ENCODE measurements around the gene GOPC. TPM values are rescaled to one million over a fixed set of nuclear protein-coding genes. Genes with fewer than 3 reads are reported as not detected.
"Not testable (repeated sequence)": the region's sequence is repeated elsewhere in the genome, so short reads cannot be mapped to it uniquely, and the experiment has no call there.

The GOPC gene
- total RNA-seq, 1 experiment from 2014 or later: 53.2 TPM

GRCh38 chr6:117520603-117521395 lies 81.5 kb downstream of the GOPC start:
- H3K4me1 Mint-ChIP-seq (ENCODE audit: insufficient read depth, unreplicated experiment): peaks cover 6% of the 10 kb centered on the region
- ChIA-PET POLR2A (interaction anchor here (1.1 kb wide), 1 partner anchor 10 kb away, joined by 3 read pairs; no protein-coding TSS in a partner anchor), CTCF (no interaction called here)
- intact Hi-C loops (cut with micrococcal nuclease): no loop called here
- no peak overlapping the region for H3K4me3 Mint-ChIP-seq (ENCODE audit: unreplicated experiment)
- no peak overlapping the region for H3K27ac Mint-ChIP-seq (ENCODE audit: low read depth, unreplicated experiment)
- no peak for TF ChIP-seq CTCF (IDR thresholded peaks at IDR 0.05; ENCODE audit: unreplicated experiment)
- H3K36me3 Mint-ChIP-seq (ENCODE audit: insufficient read depth, unreplicated experiment): peaks cover 31% of the 10 kb centered on the region
- no peaks in the 10 kb centered on the region for H3K27me3 Mint-ChIP-seq (ENCODE audit: insufficient read depth, unreplicated experiment)
- BruUV-seq (replicated peaks): no TSS peak
- DNase-seq (ENCODE audit: unreplicated experiment): no peak
- H3K9me3 Mint-ChIP-seq (ENCODE audit: unreplicated experiment): no peaks in the 10 kb centered on the region

- no TSS peak for BruUV-seq (replicated peaks)
- no peak overlapping the region for H3K27ac Mint-ChIP-seq (ENCODE audit: low read depth, unreplicated experiment)
- intact Hi-C loops (cut with micrococcal nuclease): no loop called here
- POLR2A ChIA-PET: interaction anchor here (0.9 to 1.0 kb wide), 2 partner anchors 14 to 35 kb away, joined by 3 to 5 read pairs; no protein-coding TSS in a partner anchor
- DNase-seq (ENCODE audit: unreplicated experiment): no peak
- no peaks in the 10 kb centered on the region for H3K9me3 Mint-ChIP-seq (ENCODE audit: unreplicated experiment)
- H3K4me3 Mint-ChIP-seq (ENCODE audit: unreplicated experiment): no peak overlapping the region
- CTCF ChIA-PET: interaction anchor here (0.6 to 0.7 kb wide), 2 partner anchors 14 to 1187 kb away, joined by 3 read pairs; no protein-coding TSS in a partner anchor
- TF ChIP-seq CTCF (IDR thresholded peaks at IDR 0.05; ENCODE audit: unreplicated experiment): no peak
- peaks cover 35% of the 10 kb centered on the region for H3K36me3 Mint-ChIP-seq (ENCODE audit: insufficient read depth, unreplicated experiment)
- peaks cover 6% of the 10 kb centered on the region for H3K4me1 Mint-ChIP-seq (ENCODE audit: insufficient read depth, unreplicated experiment)
- H3K27me3 Mint-ChIP-seq (ENCODE audit: insufficient read depth, unreplicated experiment): no peaks in the 10 kb centered on the region
Measured at GRCh38 chr6:117518870-117519269, 83.4 kb downstream of the GOPC start.

GRCh38 chr6:117517995-117518394 lies 84.3 kb downstream of the GOPC start:
- CTCF ChIA-PET: interaction anchor here (0.7 kb wide), 1 partner anchor 13 kb away, joined by 3 read pairs; no protein-coding TSS in a partner anchor
- DNase-seq (ENCODE audit: unreplicated experiment); BruUV-seq (replicated peaks); H3K4me1 Mint-ChIP-seq (ENCODE audit: insufficient read depth, unreplicated experiment); POLR2A ChIA-PET; H3K4me3 Mint-ChIP-seq (ENCODE audit: unreplicated experiment); H3K27ac Mint-ChIP-seq (ENCODE audit: low read depth, unreplicated experiment); H3K9me3 Mint-ChIP-seq (ENCODE audit: unreplicated experiment); intact Hi-C loops (cut with micrococcal nuclease); H3K27me3 Mint-ChIP-seq (ENCODE audit: insufficient read depth, unreplicated experiment): not testable (repeated sequence)
- H3K36me3 Mint-ChIP-seq (ENCODE audit: insufficient read depth, unreplicated experiment): peaks cover 34% of the 10 kb centered on the region

GRCh38 chr6:117515326-117515725 lies 87.0 kb downstream of the GOPC start:
- no peak for DNase-seq (ENCODE audit: unreplicated experiment)
- peaks cover 20% of the 10 kb centered on the region for H3K36me3 Mint-ChIP-seq (ENCODE audit: insufficient read depth, unreplicated experiment)
- H3K27me3 Mint-ChIP-seq (ENCODE audit: insufficient read depth, unreplicated experiment): no peaks in the 10 kb centered on the region
- intact Hi-C loops (cut with micrococcal nuclease): no loop called here
- TF ChIP-seq CTCF (IDR thresholded peaks at IDR 0.05; ENCODE audit: unreplicated experiment): no peak
- peaks cover 7% of the 10 kb centered on the region for H3K4me1 Mint-ChIP-seq (ENCODE audit: insufficient read depth, unreplicated experiment)
- POLR2A ChIA-PET: no interaction called here
- BruUV-seq (replicated peaks): no TSS peak
- H3K4me3 Mint-ChIP-seq (ENCODE audit: unreplicated experiment): no peak overlapping the region
- CTCF ChIA-PET: no interaction called here
- no peak overlapping the region for H3K27ac Mint-ChIP-seq (ENCODE audit: low read depth, unreplicated experiment)
- H3K9me3 Mint-ChIP-seq (ENCODE audit: unreplicated experiment): no peaks in the 10 kb centered on the region

All from MCF 10A (cell line).